ENCODE results near the gene TLR9.
"Not testable (repeated sequence)": the region's sequence is repeated elsewhere in the genome, so short reads cannot be mapped to it uniquely, and the experiment has no call there.

Gene TLR9

DNA sequence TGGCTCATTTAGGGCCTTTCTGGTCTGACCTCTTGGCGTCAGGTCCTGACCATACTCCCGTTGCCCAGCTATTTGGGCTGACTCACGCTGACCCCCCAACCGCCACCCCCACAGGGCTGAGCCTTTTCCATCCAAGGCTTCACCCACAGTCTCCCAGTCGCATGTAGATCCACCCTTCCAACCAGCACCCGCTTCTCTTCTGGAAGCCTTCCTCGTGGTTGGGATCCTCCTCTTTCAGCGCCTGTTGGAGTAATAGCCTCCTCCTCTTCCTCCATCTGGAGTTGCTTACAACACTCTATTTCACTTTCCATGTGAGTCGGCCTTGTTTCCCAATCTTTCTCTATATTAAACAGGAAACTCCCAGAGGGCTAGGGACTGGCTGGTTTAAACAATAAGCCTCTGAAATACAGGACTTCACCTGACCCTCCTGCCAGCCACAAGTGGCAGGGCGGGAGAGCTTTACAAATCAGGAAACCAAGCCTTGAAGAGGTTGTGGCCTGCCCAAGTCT lies 29.6 kb downstream of the TLR9 start:
- DNase-seq (ENCODE audit: low read depth in 2 of 2), result no peak

DNA sequence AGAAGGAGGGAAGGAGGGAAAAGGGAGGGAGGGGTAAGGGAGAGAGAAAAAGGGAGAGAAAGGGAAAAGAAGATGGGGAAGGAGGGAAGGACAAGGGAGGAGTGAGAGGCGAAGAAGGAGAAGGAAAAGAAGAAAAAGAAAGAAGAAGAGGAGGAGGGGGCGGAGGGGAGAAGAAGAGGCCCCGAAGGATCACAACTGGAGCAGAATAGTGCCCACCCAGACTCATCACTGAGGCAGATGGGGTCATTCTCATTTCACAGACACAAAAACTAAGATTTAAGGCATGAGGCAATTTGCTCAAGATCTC lies 30.2 kb downstream of the TLR9 start:
- DNase-seq (ENCODE audit: low read depth in 2 of 2), result no peak

- DNase-seq (ENCODE audit: low read depth in 2 of 2), result no peak
These were observed 30.8 kb downstream of the TLR9 start for GRCh38 chr3:52194485-52195290.

- no peak for DNase-seq (ENCODE audit: low read depth in 2 of 2)
These were observed 32.4 kb downstream of the TLR9 start for GRCh38 chr3:52193065-52193464.

GRCh38 chr3:52191663-52192062 lies 33.8 kb downstream of the TLR9 start:
- no peak for DNase-seq (ENCODE audit: low read depth in 2 of 2)

GRCh38 chr3:52190294-52191074 lies 35.0 kb downstream of the TLR9 start:
- DNase-seq (ENCODE audit: low read depth in 2 of 2), result no peak

DNA sequence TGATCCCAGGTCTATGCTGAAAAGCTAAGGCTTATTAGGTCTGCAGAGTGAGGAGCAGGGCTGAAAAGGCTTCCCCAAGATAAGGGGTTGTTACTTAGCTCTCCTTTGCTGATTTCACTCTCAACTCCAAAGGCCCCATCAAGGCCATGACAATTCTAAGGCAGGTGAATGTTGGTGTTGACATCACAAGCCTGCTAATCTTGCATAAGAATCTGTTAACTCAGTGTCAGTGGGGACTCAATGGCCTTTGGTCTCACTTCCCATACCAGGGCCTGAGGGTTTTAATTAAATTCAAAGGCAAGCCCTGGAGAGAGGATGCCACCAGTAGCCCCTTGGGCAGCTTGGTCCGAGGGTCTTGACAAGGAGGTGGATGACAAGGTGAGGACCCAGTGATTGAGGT lies 36.9 kb downstream of the TLR9 start:
- DNase-seq (ENCODE audit: low read depth in 2 of 2), result no peak

- no peak for DNase-seq (ENCODE audit: low read depth in 2 of 2)
These were observed 38.7 kb downstream of the TLR9 start for GRCh38 chr3:52186729-52187128.

DNA sequence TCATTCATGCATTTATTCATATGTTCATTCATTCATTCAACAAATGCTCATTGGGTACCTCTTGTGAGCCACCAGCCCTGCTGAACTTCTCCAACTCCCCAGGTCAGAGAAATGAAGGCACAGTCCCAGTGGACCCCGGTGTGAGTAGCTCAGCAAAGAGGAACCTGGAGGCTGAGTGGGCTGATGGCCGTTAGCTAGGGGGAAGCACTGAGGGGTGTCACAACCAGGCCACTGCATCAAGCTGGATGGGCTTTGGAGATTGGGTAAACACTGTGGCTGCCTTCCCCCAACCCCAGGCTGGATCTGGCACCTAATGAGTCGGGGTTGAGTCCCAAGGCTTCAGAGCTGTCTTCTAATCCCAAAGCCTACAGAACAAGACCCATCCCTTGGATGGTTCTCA lies 39.6 kb downstream of the TLR9 start:
- DNase-seq (ENCODE audit: low read depth in 2 of 2), result no peak

DNA sequence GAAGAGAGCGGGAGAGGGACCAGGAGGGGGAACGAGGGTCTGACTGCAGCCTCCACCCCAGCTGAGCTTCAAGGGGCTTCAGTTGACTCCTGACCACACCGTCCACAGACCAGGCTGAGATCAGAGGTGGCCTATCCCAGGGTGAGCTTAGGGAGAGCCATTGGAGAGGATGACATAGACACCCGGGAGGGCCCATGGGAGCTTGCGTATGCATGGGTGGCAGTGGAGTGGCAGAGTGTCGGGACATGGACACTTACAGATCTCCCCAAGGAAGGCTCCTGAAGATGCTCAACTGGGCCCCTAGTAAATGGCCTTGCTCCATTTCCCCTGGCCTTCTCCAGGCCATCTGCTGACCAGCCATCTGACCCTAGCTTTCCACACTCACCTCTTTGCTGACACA lies 40.1 kb downstream of the TLR9 start:
- no peak for DNase-seq (ENCODE audit: low read depth in 2 of 2)

DNA sequence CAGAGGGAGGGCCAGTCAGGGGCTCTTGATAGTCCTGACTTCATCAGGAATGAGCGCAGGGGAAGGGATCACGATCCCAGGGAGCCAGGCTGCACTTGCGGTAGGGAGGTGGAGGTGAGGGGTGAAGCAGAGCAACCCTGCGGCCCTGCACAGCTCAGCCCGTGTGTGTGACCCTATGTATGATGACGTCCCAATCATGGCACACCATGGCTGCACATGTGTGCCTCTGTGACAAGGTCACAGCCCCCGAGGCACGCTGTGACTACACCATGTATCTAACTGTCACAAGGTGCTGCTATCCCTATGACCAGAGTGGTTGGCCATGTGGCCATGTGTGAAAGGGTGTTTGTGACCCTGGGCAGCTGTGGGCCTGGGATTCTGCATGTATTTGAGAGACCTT lies 40.8 kb downstream of the TLR9 start:
- no peak for DNase-seq (ENCODE audit: low read depth in 2 of 2)

GRCh38 chr3:52183786-52184445 lies 41.5 kb downstream of the TLR9 start:
- no peak for DNase-seq (ENCODE audit: low read depth in 2 of 2)

DNA sequence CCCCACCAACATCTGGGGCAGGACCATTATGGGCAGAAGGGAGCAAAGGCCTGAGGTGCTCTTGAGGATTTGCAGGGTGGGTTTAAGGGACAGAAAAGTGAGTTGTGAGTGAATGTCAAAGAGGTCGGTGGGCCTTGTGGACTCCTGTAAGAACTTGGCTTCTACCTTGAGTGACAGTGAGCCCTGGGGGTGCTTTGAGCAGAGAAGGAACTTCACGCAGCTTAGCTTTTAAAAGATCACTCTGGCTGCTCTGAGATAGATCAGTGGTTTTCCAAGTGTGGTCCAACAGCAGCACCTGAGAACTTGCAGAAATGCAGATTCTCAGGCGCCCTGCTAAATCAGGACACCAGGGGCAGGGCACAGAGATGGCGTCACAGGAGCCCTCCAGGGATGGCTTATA lies 42.8 kb downstream of the TLR9 start:
- DNase-seq (ENCODE audit: low read depth in 2 of 2), result no peak

GRCh38 chr3:52182196-52182595 lies 43.2 kb downstream of the TLR9 start:
- DNase-seq (ENCODE audit: low read depth in 2 of 2), result no peak

- DNase-seq (ENCODE audit: low read depth in 2 of 2), result no peak
These were observed 43.9 kb downstream of the TLR9 start for GRCh38 chr3:52181543-52181942.

DNA sequence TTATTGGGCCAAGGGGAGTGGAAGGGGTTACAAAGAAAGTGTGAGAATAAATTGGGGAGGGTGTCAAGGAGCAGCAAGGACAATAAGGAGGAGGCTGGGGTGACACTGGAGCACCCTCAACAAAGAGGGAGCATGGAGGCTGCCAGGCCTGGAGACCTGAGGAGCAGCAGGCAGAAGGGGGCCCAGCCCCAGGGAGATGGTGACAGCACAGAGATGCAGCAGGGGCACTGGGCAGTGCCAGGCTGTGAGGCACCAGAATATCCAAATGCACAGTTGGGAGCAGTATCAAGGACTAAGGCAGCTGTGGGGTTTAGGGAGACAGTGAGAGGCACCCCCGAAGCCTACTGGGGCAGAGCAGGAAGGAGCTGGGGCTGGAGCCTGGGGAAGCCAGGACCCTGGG lies 46.9 kb downstream of the TLR9 start:
- DNase-seq (ENCODE audit: low read depth in 2 of 2), result no peak

- not testable (repeated sequence) for DNase-seq (ENCODE audit: low read depth in 2 of 2)
These were observed 47.3 kb downstream of the TLR9 start for GRCh38 chr3:52178126-52178525.

DNA sequence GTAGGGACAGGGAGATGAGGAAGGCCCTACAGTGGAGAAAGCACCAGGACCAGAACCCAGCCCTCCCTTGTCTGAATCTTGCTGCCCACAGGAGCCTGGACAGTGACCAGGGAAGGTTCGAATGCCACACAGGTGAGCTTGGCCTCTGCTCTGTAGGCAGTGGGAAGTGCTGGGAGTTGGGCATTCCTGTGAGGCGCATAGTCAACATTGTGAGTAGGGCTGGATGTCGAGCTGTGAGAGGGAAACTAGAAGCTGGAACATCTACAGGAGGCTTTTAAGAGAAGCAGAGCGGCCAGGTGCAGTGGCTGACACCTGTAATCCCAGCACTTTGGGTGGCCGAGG lies 47.8 kb downstream of the TLR9 start:
- no peak for DNase-seq (ENCODE audit: low read depth in 2 of 2)

DNA sequence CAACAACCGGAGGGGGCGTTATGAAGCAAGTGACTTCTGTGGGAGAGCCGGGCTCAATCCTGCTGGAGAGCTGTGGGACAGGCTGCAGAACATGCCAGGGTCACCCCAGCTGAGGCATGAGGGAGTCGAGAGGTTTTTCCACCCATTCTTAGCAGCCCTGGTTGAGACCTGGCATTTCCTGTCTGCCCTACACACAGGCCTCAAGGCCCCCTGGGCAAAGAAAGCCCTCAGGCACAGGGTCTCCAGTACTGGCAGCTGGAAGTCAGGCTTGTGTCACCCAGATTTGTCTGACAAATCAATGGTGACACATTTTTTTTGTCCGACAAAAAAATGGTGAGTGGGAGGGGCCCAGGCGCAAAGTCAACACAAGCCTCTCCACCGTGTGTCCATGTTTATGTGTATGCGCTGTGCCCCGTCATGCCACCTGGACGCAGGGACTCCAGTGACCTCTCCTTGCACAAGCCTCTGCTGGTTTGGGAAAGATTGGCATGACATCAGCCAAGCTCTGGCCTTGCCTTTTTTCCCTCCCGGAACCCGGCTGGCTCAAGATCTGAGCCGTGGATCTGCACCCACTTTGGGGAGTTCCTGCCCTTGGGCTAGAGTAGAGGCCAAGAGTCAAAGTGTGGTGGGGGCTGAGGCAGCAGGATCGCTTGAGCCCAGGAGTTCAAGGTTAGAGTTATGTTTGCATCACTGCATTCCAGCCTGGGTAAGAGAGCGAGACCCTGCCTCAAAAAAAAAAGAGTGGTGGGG lies 48.3 kb downstream of the TLR9 start:
- DNase-seq (ENCODE audit: low read depth in 2 of 2), result no peak

- DNase-seq (ENCODE audit: low read depth in 2 of 2), result no peak
These were observed 49.2 kb downstream of the TLR9 start for GRCh38 chr3:52176180-52176752.

GRCh38 chr3:52175416-52176179 lies 49.8 kb downstream of the TLR9 start:
- no peak for DNase-seq (ENCODE audit: low read depth in 2 of 2)
